ENCODE results near the gene SLK.

SLK gene

DNA sequence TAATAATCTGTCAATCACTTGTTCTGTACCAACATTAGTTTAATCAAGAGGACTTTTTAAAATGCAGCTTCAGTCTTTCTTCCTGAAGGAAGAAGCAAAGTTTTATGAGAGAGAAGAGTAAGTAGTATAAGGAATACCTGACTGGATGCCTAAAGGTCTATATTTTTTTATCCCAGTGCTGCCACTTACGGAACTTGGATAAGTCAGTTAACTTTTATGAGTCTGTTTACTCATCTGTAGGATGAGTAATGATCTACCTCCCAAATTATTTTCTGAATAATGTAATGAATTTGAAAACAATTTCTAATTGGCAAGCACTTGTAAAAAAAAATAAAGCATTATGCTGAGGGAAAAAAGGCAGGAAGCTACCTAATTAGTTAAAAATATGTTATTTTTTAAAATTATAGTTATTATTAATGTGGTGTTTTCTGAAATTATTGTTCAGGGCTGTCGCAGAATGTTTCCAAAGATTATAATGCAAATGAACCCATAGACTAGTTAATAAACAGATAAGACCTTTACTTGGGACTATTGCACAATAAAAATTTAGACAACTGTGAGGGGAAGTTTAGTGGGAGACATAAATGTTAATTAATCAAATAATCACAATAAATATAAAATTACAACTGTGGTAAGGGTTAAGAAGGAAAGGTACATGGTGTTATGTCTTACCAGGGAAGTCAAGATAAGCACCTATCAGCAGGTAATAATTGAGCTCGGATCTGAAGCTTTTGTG lies 24.6 kb downstream of the SLK start:
- DNase-seq (ENCODE audit: low read depth) = no peak

DNA sequence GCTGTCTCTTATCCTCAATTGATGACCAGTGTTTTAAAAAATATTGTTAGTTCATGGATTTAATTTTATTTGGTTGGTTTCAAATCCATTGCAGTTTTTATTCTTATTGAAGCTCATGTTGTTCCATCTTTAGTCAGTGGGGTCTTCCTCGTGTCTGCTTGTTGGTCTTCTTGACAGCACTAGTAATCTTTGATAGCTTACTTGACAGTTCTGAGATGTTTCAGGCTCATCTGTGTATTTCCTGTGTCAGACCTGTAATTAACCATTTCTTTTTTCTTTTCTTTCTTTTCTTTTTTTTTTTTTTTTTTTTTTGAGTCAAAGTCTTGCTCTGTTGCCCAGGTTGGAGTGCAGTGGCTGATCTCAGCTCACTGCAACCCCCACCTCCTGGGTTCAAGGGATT lies 28.2 kb downstream of the SLK start:
- DNase-seq (ENCODE audit: low read depth) = no peak

DNA sequence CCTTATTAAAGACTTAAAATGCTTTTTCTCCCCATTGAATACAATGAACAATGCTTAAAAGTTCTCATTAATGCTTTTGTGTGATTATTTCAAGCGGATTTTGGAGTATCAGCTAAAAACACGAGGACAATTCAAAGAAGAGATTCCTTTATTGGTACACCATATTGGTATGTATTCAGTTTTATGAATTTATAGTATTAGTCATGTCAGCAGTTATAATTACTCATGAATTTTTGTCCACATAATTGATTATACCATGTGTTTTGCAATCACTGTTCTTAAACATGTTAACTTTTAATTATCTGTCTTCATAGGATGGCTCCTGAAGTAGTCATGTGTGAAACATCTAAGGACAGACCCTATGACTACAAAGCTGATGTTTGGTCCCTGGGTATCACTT lies 31.9 kb downstream of the SLK start:
- no peak for DNase-seq (ENCODE audit: low read depth)

DNA sequence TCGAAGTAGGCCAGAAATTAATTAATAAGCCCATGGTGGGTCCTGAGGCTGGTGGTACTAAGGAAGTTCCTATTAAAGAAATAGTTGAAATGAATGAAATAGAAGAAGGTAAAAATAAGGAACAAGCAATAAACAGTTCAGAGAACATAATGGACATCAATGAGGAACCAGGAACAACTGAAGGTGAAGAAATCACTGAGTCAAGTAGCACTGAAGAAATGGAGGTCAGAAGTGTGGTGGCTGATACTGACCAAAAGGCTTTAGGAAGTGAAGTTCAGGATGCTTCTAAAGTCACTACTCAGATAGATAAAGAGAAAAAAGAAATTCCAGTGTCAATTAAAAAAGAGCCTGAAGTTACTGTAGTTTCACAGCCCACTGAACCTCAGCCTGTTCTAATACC lies 36.0 kb downstream of the SLK start:
- no peak for DNase-seq (ENCODE audit: low read depth)

DNA sequence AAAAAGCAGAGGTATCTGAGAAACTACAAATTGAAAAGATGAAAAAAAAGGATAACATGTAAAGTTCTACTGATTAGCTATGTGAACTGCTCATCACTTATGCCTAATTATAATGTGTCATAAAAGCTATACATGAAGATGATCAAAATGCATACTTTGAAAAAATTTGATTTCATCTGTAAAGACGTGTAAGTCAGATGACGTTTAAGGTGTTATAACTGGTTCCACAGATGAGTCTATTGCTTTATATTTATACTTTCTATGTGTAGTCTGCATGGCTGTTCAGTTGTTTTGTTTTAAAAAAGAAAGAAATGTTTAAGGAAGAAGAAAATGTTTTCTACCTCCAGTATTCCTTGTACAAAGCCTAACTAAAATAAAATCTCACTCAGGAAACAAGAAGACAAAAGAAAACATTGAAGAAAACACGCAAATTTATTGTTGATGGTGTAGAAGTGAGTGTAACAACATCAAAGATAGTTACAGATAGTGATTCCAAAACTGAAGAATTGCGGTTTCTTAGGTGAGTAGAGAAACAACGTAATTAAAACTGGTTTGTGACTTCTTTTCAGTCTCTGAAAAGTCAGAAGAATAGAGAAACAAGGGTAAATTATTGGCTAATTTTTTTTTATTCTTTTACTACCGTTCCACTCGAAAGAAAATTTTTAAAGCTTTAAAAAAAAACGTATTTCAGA lies 38.4 kb downstream of the SLK start:
- DNase-seq (ENCODE audit: low read depth) = no peak

DNA sequence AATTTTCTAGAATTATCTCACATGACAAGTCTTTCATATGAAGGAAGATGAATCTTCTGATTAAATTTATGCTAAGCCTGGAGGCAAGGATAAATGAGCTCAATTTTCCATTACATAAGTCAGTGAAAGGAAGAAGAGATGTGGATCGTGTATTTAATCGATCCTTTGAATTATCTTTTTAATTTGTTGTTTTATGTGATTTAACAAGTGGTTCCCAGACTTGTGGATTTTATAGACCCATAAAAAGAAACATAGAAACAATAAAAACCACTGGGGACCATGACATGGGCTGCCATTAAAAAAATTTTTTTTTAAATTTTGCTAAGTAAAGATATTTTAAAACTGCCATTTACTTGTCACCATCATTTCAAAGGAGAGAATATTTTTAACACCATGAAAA lies 45.0 kb downstream of the SLK start:
- no peak for DNase-seq (ENCODE audit: low read depth)

DNA sequence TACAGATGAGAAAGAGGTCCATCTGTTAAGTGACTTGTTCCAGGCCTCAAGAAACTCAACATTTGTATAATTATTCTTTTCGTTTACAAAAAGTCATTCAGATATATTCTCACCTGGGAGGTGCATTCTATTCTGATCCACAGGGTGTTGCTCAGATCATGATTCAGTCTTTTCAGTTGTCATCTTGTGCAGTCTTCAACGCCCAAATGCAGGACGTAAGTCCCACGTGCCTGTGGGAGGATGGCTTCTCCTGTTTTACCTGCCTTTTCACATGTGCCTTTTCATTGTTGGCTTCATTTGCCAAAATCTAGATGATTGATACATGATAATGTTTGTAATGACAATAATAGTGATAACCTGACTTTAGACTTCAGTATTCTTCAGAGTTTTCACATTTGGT lies 46.5 kb downstream of the SLK start:
- DNase-seq (ENCODE audit: low read depth) = no peak

DNA sequence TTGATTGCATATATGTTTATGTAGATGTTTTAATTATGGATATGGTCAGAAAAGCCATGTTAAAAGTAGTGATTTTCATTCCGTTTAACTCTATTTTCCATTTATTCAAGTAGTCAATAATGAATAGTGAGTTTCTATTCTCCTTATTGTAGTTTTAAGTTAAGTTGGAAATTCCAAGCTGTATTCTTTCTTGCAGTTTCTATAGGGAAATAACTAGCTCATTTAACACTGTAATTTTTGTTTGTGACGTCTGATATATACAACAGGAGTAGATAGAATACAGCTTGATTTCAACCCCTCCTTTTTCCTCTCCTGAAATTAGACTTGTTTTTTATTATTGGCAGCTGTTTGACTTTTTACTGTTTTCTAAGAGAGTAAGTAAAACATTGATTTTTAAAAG lies 47.2 kb downstream of the SLK start:
- DNase-seq (ENCODE audit: low read depth) = no peak

DNA sequence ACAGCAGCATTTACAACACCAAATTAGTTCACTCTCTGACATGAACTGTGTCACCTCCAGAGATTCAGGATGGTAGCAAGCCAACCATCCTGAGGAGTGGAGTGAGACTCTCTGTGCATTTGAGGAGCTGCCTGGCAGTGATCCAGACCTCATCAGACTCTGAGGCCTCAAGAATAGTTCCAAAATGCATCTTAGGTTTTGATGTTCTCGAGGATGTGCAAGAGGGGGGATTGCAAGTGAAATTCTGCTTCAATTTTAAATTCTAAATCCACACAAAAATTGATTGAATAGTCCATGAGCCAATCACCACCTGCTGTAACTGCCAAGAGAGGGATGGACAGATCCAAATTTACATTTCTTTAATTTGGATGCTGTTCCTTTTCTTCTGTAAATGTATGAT lies 49.7 kb downstream of the SLK start:
- no peak for DNase-seq (ENCODE audit: low read depth)

DNA sequence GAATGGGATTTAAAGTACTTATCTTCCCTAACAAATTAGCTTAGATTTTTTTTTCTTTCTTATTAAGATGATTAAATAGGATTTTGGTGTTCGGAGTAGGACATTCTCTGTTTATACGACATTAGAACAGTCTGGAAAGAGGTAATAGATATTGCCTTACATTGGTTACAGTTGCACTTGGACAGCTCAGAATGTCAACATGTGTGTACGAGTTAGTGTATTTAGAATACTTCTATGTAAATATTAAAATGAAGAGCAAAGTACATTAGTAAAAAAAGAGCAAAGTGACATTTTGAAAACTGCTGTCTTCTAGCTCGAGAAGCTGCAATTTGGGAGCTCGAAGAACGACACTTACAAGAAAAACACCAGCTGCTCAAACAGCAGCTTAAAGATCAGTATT lies 51.5 kb downstream of the SLK start:
- DNase-seq (ENCODE audit: low read depth) = no peak

DNA sequence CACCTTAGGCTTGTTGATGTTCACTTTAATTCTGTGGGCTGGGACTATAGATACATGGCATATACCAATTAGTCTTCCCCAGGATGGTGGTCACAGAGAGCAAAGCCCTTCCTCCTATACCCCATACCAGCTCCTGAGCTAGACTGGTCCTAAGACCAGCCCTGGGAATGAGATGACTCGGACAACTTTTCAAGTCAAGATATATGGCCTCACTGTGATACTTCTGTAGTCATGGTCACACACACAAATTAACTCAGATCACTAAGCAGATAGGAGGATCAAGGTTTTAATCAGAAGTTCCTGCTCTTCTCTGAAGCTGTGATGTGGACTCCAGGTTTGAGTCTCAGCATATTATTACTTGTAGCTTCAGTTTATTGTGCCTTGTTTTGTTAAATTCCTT lies 53.1 kb downstream of the SLK start:
- no peak for DNase-seq (ENCODE audit: low read depth)

DNA sequence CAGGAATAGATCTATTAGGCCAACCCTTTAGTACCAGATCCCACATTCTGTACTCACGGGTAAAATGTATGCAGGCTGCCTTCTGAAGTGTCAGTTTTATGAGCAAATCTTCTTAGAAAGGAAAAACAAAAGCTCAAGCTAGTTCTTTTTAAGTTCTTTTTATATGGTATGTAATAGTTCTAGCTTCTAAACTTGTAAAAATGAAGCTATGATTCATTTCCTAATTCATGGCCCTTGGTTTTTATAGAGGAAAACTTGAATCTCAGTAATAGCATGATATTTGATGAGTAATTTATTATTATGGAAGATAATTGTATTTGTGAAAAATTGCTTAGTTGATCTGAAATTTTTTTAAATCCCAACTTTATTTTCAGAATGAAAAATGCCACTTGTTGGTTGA lies 54.3 kb downstream of the SLK start:
- DNase-seq (ENCODE audit: low read depth) = no peak

DNA sequence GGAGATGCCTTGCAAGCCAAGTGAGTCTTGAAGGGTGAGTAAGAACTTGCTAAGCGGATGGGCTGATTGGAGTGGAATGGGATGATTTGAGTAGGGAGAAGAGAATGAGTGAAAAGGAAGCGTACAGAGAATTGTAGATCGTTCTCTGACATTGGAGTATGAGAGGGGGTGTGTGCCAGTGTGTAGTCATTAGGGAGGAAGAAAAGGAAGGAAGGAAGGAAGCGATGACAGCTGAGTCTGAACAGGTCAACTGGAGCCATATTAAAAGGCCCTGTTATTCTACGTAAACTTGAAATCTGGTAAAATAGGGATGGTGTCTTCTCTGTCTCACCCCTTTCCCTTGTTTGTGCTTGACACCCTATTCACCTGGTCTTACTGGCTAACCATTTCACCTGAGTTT lies 55.1 kb downstream of the SLK start:
- DNase-seq (ENCODE audit: low read depth) = no peak

DNA sequence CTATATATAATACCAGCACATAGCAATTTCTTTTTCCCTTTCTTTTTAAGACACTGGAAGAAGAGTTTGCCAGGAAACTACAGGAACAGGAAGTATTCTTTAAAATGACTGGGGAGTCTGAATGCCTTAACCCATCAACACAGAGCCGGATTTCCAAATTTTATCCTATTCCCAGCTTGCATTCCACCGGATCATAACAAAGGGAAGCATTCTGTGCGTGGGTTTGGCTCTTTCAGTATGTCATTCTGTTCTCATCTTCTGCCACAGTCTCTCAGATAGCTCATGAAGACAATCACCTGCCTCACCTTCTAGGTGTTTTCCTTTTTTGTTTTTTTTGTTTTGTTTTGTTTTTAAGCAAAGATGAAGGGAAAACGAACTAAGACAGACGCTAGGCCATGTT lies 58.6 kb downstream of the SLK start:
- DNase-seq (ENCODE audit: low read depth) = no peak

DNA sequence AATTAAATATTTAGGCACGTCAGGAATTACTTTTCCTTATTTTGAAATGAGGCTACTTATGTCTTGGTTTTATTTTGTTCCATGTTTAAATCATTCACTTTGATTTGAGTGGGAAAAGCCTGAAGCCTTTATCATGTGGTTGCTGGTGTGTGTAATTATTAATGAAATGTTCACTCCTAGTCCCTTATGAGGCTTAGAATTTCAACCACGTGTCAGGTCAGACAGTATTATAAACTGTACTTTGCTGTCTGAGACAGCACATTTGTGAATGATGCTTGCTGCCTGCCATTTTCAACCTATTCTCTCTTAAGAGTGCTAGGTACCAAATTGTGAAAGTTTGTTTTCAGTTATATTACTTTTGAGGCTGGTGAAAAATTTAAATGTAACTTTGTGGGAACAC lies 59.8 kb downstream of the SLK start:
- DNase-seq (ENCODE audit: low read depth) = no peak

DNA sequence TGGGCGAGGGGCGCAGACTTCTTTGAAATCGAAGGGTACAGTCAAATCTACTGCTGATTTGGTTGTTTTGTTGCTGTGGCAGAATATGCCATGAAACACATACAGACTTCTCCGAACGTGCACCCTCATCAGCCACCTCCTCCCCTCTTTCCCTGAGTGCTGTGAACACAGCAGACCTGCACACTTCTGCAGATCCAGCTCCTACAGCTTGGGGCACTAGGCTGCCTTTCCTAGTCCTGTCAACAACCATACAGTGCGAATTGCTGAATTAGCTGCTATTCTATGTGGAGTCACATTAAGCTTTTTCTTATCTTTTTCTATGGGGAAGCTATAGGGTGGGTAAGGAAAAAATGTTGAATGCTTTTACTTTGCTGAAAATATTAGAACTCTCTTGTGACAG lies 61.2 kb downstream of the SLK start:
- DNase-seq (ENCODE audit: low read depth) = peak; percentile 19

DNA sequence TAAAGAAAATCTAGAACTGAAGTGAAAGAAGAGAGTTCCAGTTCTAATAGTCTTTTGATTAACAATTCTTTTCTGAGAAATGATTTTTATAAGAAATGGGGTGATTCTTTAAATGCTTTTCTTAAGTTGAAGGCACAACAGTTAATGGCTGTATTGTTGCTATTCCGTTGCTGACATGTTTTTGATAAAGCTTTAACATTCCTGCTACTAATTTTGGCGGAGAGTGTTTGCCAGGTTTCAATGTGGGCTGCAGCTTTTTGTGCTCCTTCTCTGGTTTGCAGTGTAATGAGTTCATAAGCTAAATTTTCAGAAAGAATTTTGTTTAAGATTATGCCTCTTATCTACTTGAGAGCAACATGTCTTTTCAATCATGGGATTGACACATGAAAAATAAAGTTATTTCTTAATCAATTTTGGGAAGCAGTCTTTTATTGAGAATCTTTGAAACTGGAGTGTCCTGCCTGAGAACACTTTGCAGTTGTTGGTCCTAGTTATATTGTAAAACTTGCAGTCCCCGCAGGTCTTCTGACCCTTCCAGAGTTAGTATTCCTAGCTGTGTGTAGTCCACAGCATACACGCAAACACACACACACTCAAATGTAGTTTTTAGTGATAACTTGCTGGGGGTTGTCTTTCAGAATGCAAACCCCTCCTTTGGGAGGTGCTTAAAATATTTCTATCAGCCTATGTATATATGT lies 62.0 kb downstream of the SLK start:
- no peak for DNase-seq (ENCODE audit: low read depth)

DNA sequence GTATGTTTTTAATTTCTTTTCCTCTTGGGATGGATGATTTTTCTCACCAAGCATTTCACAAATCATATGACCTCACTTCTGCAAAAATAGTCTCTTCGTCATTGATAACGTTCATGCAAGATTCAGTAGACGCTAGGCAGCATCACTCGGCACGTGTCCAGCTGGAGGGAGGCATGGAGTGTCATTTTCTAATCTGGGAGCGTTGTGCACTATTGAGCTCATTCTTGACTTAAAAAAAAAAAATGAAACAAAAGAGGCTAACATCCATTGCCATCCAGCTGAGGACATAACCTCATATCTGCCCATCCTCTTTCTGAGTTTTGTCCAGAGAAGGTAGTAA lies 62.6 kb downstream of the SLK start:
- DNase-seq (ENCODE audit: low read depth) = no peak

DNA sequence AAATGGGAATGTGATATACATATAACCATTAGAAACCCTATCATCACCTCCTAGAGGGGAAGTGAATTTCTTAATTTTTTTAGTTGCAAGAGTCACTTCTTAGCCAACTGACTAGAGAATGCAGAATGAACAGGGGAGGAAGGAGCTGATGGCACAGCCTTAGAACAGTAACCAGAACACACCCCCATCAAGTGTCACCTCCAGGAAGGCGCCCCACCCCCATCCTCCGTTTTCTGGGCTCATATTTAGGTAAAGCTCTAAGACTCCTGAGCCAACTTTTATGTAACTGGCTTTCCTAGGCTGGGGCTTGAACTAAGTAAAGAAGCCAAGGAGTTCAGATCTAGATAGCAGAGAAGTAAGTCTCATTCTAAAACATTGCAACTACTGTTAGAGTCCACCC lies 64.7 kb downstream of the SLK start:
- no peak for DNase-seq (ENCODE audit: low read depth)

DNA sequence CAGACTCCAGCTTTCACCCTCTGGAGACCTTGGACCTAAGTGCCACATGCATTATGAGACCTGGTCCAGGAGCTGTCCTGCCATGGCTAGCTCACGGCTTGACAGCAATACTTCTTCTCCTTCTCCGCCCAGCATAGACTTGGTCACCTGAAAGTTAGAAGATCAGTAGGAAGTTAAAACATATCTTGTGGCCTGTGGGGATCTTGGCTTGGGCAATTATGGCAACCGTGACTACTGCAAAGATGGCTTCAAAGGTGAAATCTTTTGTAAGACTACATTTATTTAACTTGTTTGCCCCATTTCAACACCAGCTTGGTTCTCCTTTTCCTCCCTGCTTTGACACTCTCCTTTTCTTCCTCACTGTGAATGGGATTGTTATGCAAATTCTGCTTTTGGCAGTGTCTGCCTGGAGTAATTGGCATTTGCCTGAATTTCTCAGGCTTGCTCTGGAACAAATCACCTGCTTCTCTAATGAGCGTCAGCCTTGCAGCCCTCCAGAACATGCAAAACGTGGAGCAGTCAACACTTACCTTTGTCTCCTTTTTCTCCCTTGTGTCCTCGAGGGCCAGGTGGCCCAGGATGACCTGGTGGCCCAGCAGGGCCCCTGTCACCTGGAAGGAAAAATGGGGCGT lies 65.3 kb downstream of the SLK start:
- no peak for DNase-seq (ENCODE audit: low read depth)

DNA sequence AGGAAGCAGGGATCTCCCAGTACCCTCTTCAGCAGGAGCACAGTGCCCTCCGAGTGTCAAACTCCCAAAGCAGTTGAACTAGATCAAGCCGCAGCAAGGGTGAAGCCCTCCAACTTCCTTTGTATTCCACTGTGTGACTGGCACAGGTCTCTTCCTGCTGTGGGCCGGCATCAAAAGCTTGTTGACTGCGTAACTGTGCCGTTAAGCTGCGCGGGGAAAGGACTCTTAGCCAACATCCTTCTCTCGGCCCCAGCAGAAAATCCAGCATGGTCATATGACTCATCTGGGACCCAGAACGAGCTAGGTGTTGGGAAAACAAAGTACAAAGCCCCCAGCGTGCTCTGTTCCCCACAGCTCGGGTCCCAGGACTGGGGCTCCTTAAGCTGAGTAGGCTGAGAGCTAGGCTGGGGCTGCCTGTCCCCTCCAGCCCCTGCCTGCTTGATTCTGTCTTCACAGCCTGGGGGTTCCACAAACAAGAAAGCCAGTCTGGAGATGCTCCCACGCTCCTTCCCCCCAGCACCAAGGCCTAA lies 66.5 kb downstream of the SLK start:
- DNase-seq (ENCODE audit: low read depth) = no peak

DNA sequence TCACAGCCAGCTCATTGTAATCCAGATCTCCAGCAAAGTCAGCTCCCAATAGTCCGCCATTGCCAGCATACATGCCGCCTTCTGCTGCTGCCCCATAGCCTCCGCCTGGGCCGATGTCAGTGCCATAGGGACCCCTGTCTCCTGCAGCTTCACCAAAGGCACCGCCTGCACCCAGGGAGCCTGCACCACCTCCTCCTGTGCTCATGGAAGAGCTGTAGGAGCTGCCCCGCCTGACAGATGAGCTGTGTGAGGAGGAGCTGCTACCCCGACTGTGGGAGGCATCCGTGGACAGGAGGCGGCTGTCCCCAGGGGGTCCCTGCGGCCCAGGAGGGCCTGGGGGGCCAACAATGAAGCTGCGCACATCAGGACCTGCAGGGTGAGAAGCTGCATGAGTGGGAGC lies 67.0 kb downstream of the SLK start:
- DNase-seq (ENCODE audit: low read depth) = no peak
